Prostate gland (tissue), 2 donors: ENCODE results near the gene TMEM100. TPM values are rescaled to one million over a fixed set of nuclear protein-coding genes. Genes with fewer than 3 reads are reported as not detected.

ENCODE experiments used
- DNase-seq: peaks from one replicate; pipeline ENCODE4 v3.0.0-alpha.2; 2019; ENCODE audit warnings: low spot score
- H3K27ac ChIP-seq, 2 donors: fragments of 200-600 bp; sonication (generic); 2 replicates each; pipeline ENCODE4 v1.5.1; 2017 to 2019
- H3K27me3 ChIP-seq: fragments of 200-600 bp; sonication (generic); replicated peaks from 2 replicates; pipeline ENCODE4 v1.5.1; 2019; ENCODE audit not compliant: insufficient read depth
- H3K36me3 ChIP-seq, 2 donors: fragments of 200-600 bp; sonication (generic); 1 replicate in 1 of 2; 2 replicates in 1 of 2; pipeline versions ENCODE4 v1.5.1 to v1.8.1; 2017 to 2019
- H3K4me1 ChIP-seq: fragments of 200-600 bp; sonication (generic); replicated peaks from 2 replicates; pipeline ENCODE4 v1.5.1; 2019
- H3K4me3 ChIP-seq, 2 donors: fragments of 200-600 bp; sonication (generic); 2 replicates each; pipeline ENCODE4 v1.5.1; 2017 to 2019
- H3K9me3 ChIP-seq: fragments of 200-600 bp; sonication (generic); 2 replicates; pipeline ENCODE4 v1.5.1; 2017
- POLR2A ChIP-seq: fragments of 450-650 bp; IDR thresholded peaks from one replicate; pipeline ENCODE4 v1.6.1; 2016; ENCODE audit warnings: antibody characterized with exemption, mild to moderate bottlenecking
- POLR2AphosphoS5 ChIP-seq: sonication (generic); formaldehyde crosslinking; IDR thresholded peaks from one replicate; pipeline ENCODE4 v1.6.1; 2017; ENCODE audit warnings: antibody characterized with exemption
- WGBS: methylation state at CpG from one replicate; pipeline ENCODE4 v1.1.5; 2018; 5-methylcytosine and 5-hydroxymethylcytosine counted together
- intact Hi-C: fragments of 100-400 bp; cut with DNase I; formaldehyde crosslinking; loops from one replicate; pipeline ENCODE4 v1.14.2; 2022
- total RNA-seq, 2 donors: library from RNA; depleted of rRNA; stranded (reverse); fragments of >200 nt; gene quantifications; one replicate each; pipeline ENCODE4 v1.1.0, GENCODE V29; 2016
- TF ChIP-seq, protein P1 (sequence below), 4 experiments: fragments of 200-600 bp in 2 of 4; fragments of 450-650 bp in 2 of 4; sonication (generic) in 2 of 4; IDR thresholded peaks; 1 replicate in 3 of 4; 2 replicates in 1 of 4; pipeline ENCODE4 v1.5.1; 2016 to 2019; ENCODE audit warnings: antibody characterized with exemption in 4 of 4, mild to moderate bottlenecking in 2 of 4, moderate library complexity in 2 of 4

TMEM100 gene
- total RNA-seq, 2 donors from 2014 or later: 1.2 to 3.2 TPM

DNA sequence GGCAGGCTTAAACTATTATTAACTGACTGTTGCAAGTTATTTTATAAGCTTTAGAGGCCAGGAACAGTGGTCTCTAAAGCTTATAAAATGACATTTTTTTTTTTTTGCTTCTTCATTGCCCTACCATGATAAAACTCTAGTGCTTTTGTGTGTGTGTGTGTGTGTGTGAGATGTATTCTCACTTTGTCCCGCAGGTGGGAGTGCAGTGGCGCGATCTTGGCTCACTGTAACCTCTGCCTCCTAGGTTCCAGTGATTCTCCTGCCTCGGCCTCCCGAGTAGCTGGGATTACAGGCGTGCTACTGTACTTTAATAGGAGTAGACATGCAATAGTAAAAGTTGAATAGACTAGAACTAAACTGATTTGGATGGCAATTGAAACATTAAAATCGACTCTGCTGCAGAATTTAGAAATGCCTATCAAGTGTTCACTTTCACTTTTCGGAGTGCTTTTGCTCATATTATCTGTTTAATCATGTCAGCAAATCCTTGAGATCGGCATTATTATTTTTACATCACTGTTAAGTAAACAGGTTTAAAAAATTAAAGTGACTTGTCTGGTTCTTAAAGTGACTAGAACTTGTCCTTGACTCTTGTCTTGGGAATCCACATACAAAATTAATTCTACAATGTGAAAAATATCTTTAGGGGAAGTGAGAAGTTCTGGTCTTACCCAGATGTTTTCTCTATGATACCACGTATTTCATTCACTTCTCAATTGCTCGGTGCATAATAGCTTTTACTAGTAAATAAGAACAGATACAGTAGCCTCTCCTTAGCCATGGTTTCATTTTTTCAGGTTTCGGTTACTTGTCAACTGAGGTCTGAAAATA, 19.8 kb upstream of the TMEM100 start:
- no peaks in the 10 kb centered on the region for H3K27me3 ChIP-seq
- WGBS: 68% methylated on average over 12 of the region's 12 CpGs
- intact Hi-C loops: no loop called here
- TF ChIP-seq POLR2A (no peak), POLR2AphosphoS5 (no peak)
- TF ChIP-seq, protein P1, sequence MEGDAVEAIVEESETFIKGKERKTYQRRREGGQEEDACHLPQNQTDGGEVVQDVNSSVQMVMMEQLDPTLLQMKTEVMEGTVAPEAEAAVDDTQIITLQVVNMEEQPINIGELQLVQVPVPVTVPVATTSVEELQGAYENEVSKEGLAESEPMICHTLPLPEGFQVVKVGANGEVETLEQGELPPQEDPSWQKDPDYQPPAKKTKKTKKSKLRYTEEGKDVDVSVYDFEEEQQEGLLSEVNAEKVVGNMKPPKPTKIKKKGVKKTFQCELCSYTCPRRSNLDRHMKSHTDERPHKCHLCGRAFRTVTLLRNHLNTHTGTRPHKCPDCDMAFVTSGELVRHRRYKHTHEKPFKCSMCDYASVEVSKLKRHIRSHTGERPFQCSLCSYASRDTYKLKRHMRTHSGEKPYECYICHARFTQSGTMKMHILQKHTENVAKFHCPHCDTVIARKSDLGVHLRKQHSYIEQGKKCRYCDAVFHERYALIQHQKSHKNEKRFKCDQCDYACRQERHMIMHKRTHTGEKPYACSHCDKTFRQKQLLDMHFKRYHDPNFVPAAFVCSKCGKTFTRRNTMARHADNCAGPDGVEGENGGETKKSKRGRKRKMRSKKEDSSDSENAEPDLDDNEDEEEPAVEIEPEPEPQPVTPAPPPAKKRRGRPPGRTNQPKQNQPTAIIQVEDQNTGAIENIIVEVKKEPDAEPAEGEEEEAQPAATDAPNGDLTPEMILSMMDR (IDR thresholded peaks at IDR 0.05): no peak
- no peak overlapping the region for H3K27ac ChIP-seq
- DNase-seq: no peak
- H3K4me3 ChIP-seq: no peak overlapping the region
- H3K36me3 ChIP-seq: no peaks in the 10 kb centered on the region
- no peaks in the 10 kb centered on the region for H3K9me3 ChIP-seq
- H3K4me1 ChIP-seq: no peaks in the 10 kb centered on the region

DNA sequence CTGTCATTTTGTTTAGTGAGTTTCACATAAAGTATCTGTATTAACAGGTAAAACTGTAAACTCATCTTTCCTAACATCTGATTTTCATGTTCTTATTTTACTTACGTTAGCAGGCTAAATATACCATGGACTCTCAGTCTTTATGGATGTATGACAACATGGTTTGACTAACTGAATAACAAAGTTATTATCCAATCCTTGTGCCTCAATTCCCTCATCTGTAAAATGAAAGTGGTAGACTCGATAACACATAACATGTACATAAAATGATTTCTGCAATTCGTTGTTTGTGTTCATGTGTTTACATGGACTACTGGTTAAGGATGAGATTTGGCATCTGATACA, 18.7 kb upstream of the TMEM100 start:
- Histone ChIP-seq H3K27me3 (no peaks in the 10 kb centered on the region), H3K4me3 (no peak overlapping the region), H3K27ac (no peak overlapping the region), H3K9me3 (no peaks in the 10 kb centered on the region), H3K36me3 (no peaks in the 10 kb centered on the region), H3K4me1 (no peaks in the 10 kb centered on the region)
- TF ChIP-seq, protein P1 (IDR thresholded peaks at IDR 0.05): no peak
- TF ChIP-seq POLR2AphosphoS5 (no peak), POLR2A (no peak)
- no peak for DNase-seq
- WGBS: 77% methylated on average over 3 of the region's 3 CpGs
- intact Hi-C loops: no loop called here

DNA sequence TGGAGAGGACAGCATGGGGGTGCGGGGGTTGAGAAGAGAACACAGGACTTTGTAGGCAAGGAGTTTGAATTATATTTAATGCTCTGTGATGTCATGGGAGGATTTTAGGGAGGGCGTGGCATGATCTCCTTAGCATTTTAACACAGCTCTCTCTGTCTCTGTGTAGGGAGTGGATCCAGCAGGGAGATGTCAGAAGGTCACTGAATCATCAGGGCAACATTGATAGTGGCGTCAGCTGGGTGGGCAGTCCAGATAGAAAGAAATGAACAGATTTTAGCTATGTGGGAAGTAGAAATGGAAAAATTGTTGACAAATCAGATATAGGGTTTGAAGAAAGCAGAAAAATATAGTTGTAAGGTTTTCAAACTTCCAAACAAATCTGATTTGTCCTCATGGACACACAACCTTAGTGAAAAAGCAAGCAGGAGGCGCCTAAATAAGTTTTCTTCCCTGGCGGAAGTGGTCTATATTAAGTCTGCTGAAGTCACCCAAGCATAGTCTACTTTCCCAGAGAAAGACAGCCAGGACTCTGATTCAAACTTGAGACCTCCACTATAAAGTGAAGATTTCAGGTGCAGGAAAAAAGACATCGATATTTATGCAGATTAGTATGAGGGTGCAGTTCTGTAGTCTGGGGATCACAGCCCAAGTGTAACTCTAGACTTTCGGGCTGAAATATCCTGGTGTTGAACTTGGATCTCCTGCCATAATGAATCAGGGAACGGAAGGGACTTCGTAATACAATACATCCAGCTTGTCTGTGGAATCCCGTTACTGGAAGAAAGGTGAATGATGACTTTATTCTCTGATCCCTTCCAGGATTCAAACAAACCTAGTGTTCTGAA, 18.1 kb upstream of the TMEM100 start:
- Histone ChIP-seq H3K36me3 (no peaks in the 10 kb centered on the region), H3K4me1 (no peaks in the 10 kb centered on the region), H3K4me3 (no peak overlapping the region), H3K9me3 (no peaks in the 10 kb centered on the region), H3K27me3 (no peaks in the 10 kb centered on the region), H3K27ac (no peak overlapping the region)
- no peak for DNase-seq
- intact Hi-C loops: no loop called here
- 68% methylated on average over 10 of the region's 10 CpGs for WGBS
- TF ChIP-seq POLR2AphosphoS5 (no peak), POLR2A (no peak)
- TF ChIP-seq, protein P1 (IDR thresholded peaks at IDR 0.05): no peak

DNA sequence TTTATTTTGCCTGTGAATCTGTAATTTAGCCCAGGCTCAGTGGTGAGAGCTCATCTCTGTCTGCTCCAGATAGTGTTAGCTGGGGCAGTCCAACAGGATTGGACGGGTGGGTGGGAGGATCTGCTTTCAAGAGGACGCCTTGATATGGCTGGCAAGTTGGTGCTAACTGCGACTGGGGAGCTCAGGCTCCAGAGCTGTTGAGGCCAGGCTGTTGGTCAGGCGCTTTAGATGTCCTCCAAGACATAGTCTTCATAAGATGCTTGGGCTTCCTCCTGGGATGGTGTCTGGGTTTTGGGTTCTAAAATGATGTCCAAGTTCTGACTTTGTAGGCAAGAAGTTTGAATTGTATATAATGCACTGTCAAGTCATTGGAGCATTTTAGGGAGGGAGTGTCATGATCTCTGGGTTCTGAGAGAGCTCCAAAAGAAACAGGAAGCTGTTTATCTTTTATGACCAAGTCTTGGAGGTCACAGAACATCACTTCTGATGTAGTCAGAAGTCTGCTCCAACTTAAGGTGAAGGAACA, 15.4 kb upstream of the TMEM100 start:
- H3K36me3 ChIP-seq: no peaks in the 10 kb centered on the region
- no peak overlapping the region for H3K4me3 ChIP-seq
- no peaks in the 10 kb centered on the region for H3K4me1 ChIP-seq
- TF ChIP-seq, protein P1 (IDR thresholded peaks at IDR 0.05): no peak
- TF ChIP-seq POLR2A (no peak), POLR2AphosphoS5 (no peak)
- H3K27ac ChIP-seq: no peak overlapping the region
- H3K9me3 ChIP-seq: no peaks in the 10 kb centered on the region
- intact Hi-C loops: no loop called here
- H3K27me3 ChIP-seq: no peaks in the 10 kb centered on the region
- DNase-seq: no peak
- 87% methylated on average over 4 of the region's 4 CpGs for WGBS
